Activated T-helper 9 cell treated with anti-CD3 and anti-CD28 coated beads, Interleukin-2, amount 50 U/mL, for 16 hours (primary cell): Measurements from ENCODE around the gene CCDC122.
"Not testable (repeated sequence)": the region's sequence is repeated elsewhere in the genome, so short reads cannot be mapped to it uniquely, and the experiment has no call there.

Experiments
- DNase-seq: peaks from one replicate; pipeline ENCODE4 v3.0.0-alpha.2; 2020; ENCODE audit warnings: low read depth

CCDC122 gene

DNA sequence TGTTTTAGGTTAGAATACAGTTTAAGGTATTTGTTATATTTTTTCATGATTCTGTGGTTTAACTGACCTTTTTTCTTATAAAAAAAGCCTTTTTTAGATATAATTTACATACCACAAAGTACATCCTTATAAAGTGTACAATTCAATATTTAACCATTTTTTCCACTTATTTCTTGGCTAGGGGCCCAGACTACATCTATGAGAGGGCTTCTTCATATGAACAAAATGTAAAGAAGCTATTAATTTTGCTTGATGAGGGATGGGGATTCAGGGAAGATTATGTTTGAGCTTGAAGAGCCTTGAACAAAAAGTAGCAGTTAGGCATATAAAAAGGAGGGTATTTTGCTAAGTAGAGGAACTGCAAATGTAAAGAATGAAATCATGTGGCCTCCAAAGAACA, 2.2 kb downstream of the CCDC122 start:
- no peak for DNase-seq

DNA sequence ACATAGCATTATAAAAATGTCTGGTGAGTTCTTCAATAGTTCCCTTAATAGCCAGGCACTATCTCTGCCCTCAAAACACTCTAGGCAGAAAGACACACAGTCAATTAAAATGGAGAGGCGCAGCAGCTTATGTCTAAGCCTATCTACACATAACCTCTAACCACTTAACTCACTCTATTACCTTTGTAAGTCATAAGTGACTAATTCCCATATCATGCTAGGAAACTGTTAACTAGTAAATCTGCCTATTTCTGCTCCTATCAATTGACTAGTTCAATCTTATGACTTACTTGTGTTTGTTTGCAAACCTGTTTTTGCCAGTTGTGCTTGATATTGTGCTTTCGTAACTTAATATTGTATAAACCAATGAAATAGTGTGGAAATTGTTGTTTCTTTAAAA, 3.2 kb downstream of the CCDC122 start:
- no peak for DNase-seq

- DNase-seq: no peak
These were observed 4.9 kb downstream of the CCDC122 start for GRCh38 chr13:43874504-43875092.

GRCh38 chr13:43872181-43872580, 7.4 kb downstream of the CCDC122 start:
- no peak for DNase-seq

DNA sequence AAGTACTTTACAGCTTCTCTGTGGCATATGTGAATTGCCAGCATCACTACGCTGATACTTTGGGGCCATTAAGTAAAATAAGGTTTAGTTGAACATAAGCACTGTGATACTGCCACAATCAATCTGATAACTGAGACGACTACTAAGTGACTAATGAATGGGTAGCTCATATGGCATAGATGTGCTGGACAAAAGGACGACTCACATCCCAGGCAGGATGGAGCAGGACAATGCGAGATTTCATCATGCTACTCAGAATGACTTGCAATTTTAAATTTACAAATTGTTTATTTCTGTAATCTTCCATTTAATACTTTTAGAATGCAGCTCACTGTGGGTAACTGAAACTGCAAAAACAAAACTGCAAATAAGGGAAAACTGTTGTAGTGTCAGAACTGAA, 13.6 kb downstream of the CCDC122 start:
- DNase-seq: no peak

GRCh38 chr13:43864921-43865320, 14.6 kb downstream of the CCDC122 start:
- DNase-seq: no peak

- DNase-seq: no peak
These were observed 17.7 kb downstream of the CCDC122 start for GRCh38 chr13:43861863-43862262.

- DNase-seq: no peak
These were observed 26.6 kb downstream of the CCDC122 start for GRCh38 chr13:43852923-43853404.

GRCh38 chr13:43850873-43851272, 28.7 kb downstream of the CCDC122 start:
- DNase-seq: no peak

GRCh38 chr13:43848001-43848649, 31.4 kb downstream of the CCDC122 start:
- no peak for DNase-seq

DNA sequence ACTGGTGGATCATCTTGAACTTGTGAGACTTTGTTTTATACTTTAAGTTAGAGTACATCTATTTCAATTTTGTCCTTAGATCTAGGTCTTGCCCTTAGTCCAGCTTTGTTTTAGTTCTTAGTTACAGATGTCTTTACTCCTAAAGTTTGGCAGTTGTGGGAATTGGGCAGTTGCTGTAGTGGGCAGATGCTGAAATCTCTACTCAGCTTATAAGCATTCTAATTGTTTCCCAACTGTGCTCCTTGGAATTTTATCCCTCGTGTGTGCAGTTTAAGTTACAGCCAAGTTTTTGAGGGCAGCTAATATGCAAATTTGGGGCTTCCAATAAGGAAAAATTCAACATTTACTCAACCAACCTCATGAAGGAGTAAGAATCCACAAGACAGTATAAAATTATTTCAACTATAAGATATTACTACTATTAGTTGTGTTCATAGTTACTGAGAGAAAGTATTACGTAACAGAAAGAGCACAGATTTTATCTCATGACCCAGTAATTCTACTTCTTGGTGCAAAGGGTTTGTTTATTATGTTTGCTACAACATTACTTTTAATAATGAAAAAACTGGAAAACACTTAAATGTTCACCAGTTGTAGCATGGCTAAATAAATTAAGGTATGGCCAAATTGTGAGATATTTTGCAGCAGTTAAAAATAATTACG, 32.9 kb downstream of the CCDC122 start:
- no peak for DNase-seq

- DNase-seq: no peak
These were observed 40.6 kb downstream of the CCDC122 start for GRCh38 chr13:43838909-43839308.

GRCh38 chr13:43835701-43836100, 43.8 kb downstream of the CCDC122 start:
- DNase-seq: no peak

- DNase-seq: no peak
These were observed 48.5 kb downstream of the CCDC122 start for GRCh38 chr13:43831088-43831487.

GRCh38 chr13:43830497-43830881, 49.1 kb downstream of the CCDC122 start:
- no peak for DNase-seq

GRCh38 chr13:43824656-43825055, 54.9 kb downstream of the CCDC122 start:
- not testable (repeated sequence) for DNase-seq

DNA sequence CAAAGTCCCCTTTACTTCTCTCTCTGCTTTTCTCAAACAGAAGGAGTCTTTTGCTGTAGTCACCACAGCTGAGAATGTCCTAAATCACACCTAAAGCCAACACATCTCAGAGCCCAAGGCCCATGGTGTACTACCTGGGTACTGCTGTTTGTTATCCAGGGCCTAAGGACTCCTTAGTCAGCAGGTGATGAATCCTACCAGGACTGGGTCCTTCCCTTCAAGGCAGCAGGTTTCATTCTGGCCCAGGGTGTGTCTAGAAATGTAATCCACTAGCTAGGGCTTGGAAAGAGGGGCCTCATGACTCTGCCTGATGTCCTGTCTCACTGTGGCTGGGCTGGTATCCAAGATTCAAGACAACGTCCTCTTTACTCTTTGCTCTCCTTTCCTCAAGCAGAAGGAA, 56.6 kb downstream of the CCDC122 start:
- DNase-seq: no peak

- no peak for DNase-seq
These were observed 63.1 kb downstream of the CCDC122 start for GRCh38 chr13:43816401-43816889.

- no peak for DNase-seq
These were observed 64.3 kb downstream of the CCDC122 start for GRCh38 chr13:43815204-43815603.

DNA sequence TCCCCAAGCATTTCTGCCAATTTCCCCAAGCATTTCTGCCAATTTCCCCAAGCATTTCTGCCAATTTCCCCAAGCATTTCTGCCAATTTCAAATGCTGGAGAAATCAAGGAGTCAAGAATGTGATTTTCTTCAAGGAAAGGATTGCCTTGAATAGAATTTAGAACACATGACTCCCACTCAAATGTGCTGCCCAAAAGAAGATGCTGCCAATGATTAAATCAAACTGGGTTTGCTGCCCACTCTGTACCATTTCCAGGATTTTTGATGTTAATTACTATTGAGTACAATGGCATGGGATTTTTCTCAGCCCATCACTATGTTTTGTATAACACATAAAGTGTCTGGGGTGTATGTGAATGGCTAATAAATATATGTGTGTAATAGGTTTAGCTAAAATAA, 70.9 kb downstream of the CCDC122 start:
- no peak for DNase-seq

DNA sequence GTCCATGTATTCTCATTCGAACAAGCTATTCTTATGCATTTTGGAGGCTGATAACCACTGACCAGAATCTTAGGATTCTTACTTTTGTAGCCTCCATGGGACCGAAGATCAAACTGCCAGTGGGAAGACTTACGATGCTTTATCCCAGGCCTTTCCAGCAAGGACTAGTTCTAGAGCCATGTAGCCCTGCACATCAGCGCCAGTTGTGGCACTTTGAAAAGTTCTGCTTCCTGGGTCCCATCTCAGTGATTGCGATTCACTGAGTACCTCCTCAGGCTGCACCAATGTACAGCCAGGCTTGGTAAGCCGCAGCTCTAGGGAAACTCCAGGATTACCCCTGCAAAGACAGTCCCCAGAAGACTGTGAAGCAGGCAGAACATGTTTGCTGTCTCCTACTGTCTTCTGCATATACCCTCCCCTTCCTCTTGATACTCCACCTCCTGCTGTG, 73.8 kb downstream of the CCDC122 start:
- DNase-seq: no peak

DNA sequence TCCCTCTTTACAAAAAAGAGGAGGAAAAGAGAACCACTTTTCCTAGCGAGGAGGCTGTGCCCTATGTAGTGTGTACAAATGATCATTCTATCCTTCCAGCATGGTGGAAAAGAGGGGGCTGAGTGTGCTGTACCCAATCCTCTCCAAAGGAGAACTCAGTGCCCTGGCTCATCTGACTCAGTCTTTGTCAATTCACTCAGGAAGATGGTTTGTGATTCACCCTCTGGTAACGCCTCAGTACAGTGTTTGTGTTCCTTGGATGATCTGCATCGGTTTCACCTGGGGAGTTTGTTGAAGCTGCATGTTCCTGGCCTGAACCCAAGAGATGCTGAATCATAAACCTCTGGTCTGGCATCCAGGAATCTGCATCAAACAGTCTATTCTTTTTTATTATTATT, 74.5 kb downstream of the CCDC122 start:
- DNase-seq: no peak

GRCh38 chr13:43804461-43805070, 75.0 kb downstream of the CCDC122 start:
- no peak for DNase-seq
